Natural killer cell treated with Interleukin-12 subunit alpha and Interleukin-12 subunit beta and Interleukin-15 and Interleukin-18, amount 100 ng/mL, for 72 hours (primary cell): ENCODE measurements around the gene HOXD4. TPM values are rescaled to one million over a fixed set of nuclear protein-coding genes. Genes with fewer than 3 reads are reported as not detected.

Experiments used
- ATAC-seq, 2 donors: fragments of 150-1000 bp; cut with Tn5 transposase in 1 of 2; sonication (Bioruptor Pico), chemical (Tn5 transposase) in 1 of 2; 2 replicates each; pipeline ENCODE4 v1.10.0; 2021
- DNase-seq: peaks from one replicate; pipeline ENCODE4 v3.0.0; 2022; ENCODE audit warnings: low spot score
- H3K27ac Mint-ChIP-seq, 2 donors: 1 replicate in 1 of 2; 2 replicates in 1 of 2; pipeline ENCODE4 v1.8.0; 2022; ENCODE audit warnings: mixed read lengths in 2 of 2, mild to moderate bottlenecking in 1 of 2, moderate library complexity in 1 of 2
- H3K27me3 Mint-ChIP-seq, 2 donors: 1 replicate in 1 of 2; 2 replicates in 1 of 2; pipeline ENCODE4 v1.8.0; 2022; ENCODE audit warnings: mixed read lengths in 2 of 2
- H3K36me3 Mint-ChIP-seq: one replicate; pipeline ENCODE4 v1.8.0; 2022; ENCODE audit warnings: mixed read lengths
- H3K4me1 Mint-ChIP-seq, 2 donors: 1 replicate in 1 of 2; 2 replicates in 1 of 2; pipeline ENCODE4 v1.8.0; 2022; ENCODE audit warnings: low read depth in 2 of 2, mixed read lengths in 2 of 2, mild to moderate bottlenecking in 1 of 2
- H3K4me3 Mint-ChIP-seq: one replicate; pipeline ENCODE4 v1.8.0; 2022; ENCODE audit warnings: mixed read lengths
- H3K9me3 Mint-ChIP-seq: 2 replicates; pipeline ENCODE4 v1.8.0; 2022; ENCODE audit warnings: mixed read lengths
- total RNA-seq, 2 donors: library from RNA; stranded (reverse); gene quantifications; one replicate each; pipeline ENCODE4 v1.2.3, GENCODE V29; 2022

HOXD4 gene
- total RNA-seq, 2 donors from 2014 or later = not detected

GRCh38 chr2:176127774-176128072 lies 23.6 kb upstream of the HOXD4 start:
- Mint-ChIP-seq H3K9me3 (no peaks in the 10 kb centered on the region), H3K36me3 (peaks cover 12% of the 10 kb centered on the region), H3K27me3 (peaks cover 60 to 77% of the 10 kb centered on the region in 2 donors), H3K4me1 (peaks cover 19 to 29% of the 10 kb centered on the region in 2 donors), H3K27ac (peak overlapping the region in 1 of 2 donors; percentile 38), H3K4me3 (no peak overlapping the region)
- no peak for DNase-seq
- no peak for ATAC-seq

- peaks cover 19 to 31% of the 10 kb centered on the region in 2 donors for H3K4me1 Mint-ChIP-seq
- no peak for ATAC-seq
- H3K4me3 Mint-ChIP-seq = peak overlapping the region; percentile 51
Observed at GRCh38 chr2:176128172-176128981, 23.0 kb upstream of the HOXD4 start.

GRCh38 chr2:176128982-176129796 lies 22.2 kb upstream of the HOXD4 start, which contains the start of gene HOXD8:
TSS of gene HOXD8 (plus strand) at chr2:176129705. CDS start at chr2:176130367, 662 bp downstream.
- H3K36me3 Mint-ChIP-seq = peaks cover 16% of the 10 kb centered on the region
- no peaks in the 10 kb centered on the region for H3K9me3 Mint-ChIP-seq

More at GRCh38 chr2:176128172-176128981, 23.0 kb upstream of the HOXD4 start:
- peak overlapping the region in 1 of 2 donors; percentile 38 for H3K27ac Mint-ChIP-seq
- no peaks in the 10 kb centered on the region for H3K9me3 Mint-ChIP-seq
- peaks cover 12% of the 10 kb centered on the region for H3K36me3 Mint-ChIP-seq
- peaks cover 63 to 83% of the 10 kb centered on the region in 2 donors for H3K27me3 Mint-ChIP-seq
- no peak for DNase-seq

GRCh38 chr2:176129813-176130146 lies 21.6 kb upstream of the HOXD4 start:
- H3K4me3 Mint-ChIP-seq = no peak overlapping the region
- ATAC-seq (no peak), DNase-seq (no peak)
- peaks cover 18% of the 10 kb centered on the region for H3K36me3 Mint-ChIP-seq
- H3K4me1 Mint-ChIP-seq = peaks cover 19 to 27% of the 10 kb centered on the region in 2 donors
- H3K9me3 Mint-ChIP-seq = no peaks in the 10 kb centered on the region
- H3K27me3 Mint-ChIP-seq = peaks cover 61 to 83% of the 10 kb centered on the region in 2 donors
- no peak overlapping the region for H3K27ac Mint-ChIP-seq

More at GRCh38 chr2:176128982-176129796, 22.2 kb upstream of the HOXD4 start, which contains the start of gene HOXD8:
- Mint-ChIP-seq H3K27ac (peak within 1 kb of the TSS in 1 of 2 donors; percentile 38), H3K4me3 (peak within 1 kb of the TSS; percentile 51), H3K27me3 (peaks cover 62 to 83% of the 10 kb centered on the region in 2 donors), H3K4me1 (peaks cover 19 to 27% of the 10 kb centered on the region in 2 donors)
- no peak for DNase-seq
- ATAC-seq = peak in 1 of 2 donors; percentile 52

- Mint-ChIP-seq H3K4me1 (peaks cover 22 to 28% of the 10 kb centered on the region in 2 donors), H3K27me3 (peaks cover 62 to 85% of the 10 kb centered on the region in 2 donors), H3K9me3 (no peaks in the 10 kb centered on the region), H3K27ac (no peak overlapping the region), H3K4me3 (peak overlapping the region; percentile 81), H3K36me3 (peaks cover 20% of the 10 kb centered on the region)
- no peak for DNase-seq
- peak; percentile 63 to 64 for ATAC-seq
Observed at GRCh38 chr2:176130147-176130956, 21.0 kb upstream of the HOXD4 start.

GRCh38 chr2:176130957-176131847 lies 20.1 kb upstream of the HOXD4 start:
- Mint-ChIP-seq H3K36me3 (peaks cover 25% of the 10 kb centered on the region), H3K27me3 (peaks cover 62 to 85% of the 10 kb centered on the region in 2 donors), H3K4me1 (peaks cover 29 to 33% of the 10 kb centered on the region in 2 donors), H3K27ac (no peak overlapping the region), H3K4me3 (peak overlapping the region; percentile 81), H3K9me3 (no peaks in the 10 kb centered on the region)
- DNase-seq (no peak), ATAC-seq (no peak)

- peaks cover 25% of the 10 kb centered on the region for H3K36me3 Mint-ChIP-seq
- ATAC-seq = no peak
- no peak for DNase-seq
- H3K4me1 Mint-ChIP-seq = peaks cover 29 to 33% of the 10 kb centered on the region in 2 donors
- no peaks in the 10 kb centered on the region for H3K9me3 Mint-ChIP-seq
- H3K27ac Mint-ChIP-seq = no peak overlapping the region
- H3K4me3 Mint-ChIP-seq = peak overlapping the region; percentile 81
- H3K27me3 Mint-ChIP-seq = peaks cover 61 to 83% of the 10 kb centered on the region in 2 donors
Observed at GRCh38 chr2:176131848-176132158, 19.5 kb upstream of the HOXD4 start.

GRCh38 chr2:176132205-176133171 lies 18.9 kb upstream of the HOXD4 start:
- no peak overlapping the region for H3K27ac Mint-ChIP-seq
- no peak for ATAC-seq
- no peak for DNase-seq
- no peaks in the 10 kb centered on the region for H3K9me3 Mint-ChIP-seq
- H3K27me3 Mint-ChIP-seq = peaks cover 61 to 81% of the 10 kb centered on the region in 2 donors
- peak overlapping the region; percentile 81 for H3K4me3 Mint-ChIP-seq
- peaks cover 29 to 33% of the 10 kb centered on the region in 2 donors for H3K4me1 Mint-ChIP-seq
- peaks cover 27% of the 10 kb centered on the region for H3K36me3 Mint-ChIP-seq

- H3K4me3 Mint-ChIP-seq = no peak overlapping the region
Observed at GRCh38 chr2:176133389-176133788, 18.0 kb upstream of the HOXD4 start.

GRCh38 chr2:176134035-176134434 lies 17.3 kb upstream of the HOXD4 start:
- Mint-ChIP-seq H3K4me1 (peaks cover 30% of the 10 kb centered on the region in 2 donors), H3K27ac (no peak overlapping the region), H3K9me3 (no peaks in the 10 kb centered on the region), H3K36me3 (peaks cover 32% of the 10 kb centered on the region), H3K27me3 (peaks cover 62 to 81% of the 10 kb centered on the region in 2 donors), H3K4me3 (no peak overlapping the region)
- no peak for DNase-seq
- ATAC-seq = no peak

More at GRCh38 chr2:176133389-176133788, 18.0 kb upstream of the HOXD4 start:
- Mint-ChIP-seq H3K27me3 (peaks cover 61 to 81% of the 10 kb centered on the region in 2 donors), H3K27ac (no peak overlapping the region), H3K36me3 (peaks cover 28% of the 10 kb centered on the region), H3K4me1 (peaks cover 27 to 30% of the 10 kb centered on the region in 2 donors), H3K9me3 (no peaks in the 10 kb centered on the region)
- no peak for ATAC-seq
- no peak for DNase-seq

- Mint-ChIP-seq H3K27ac (no peak overlapping the region), H3K36me3 (peaks cover 35% of the 10 kb centered on the region), H3K4me3 (peak overlapping the region; percentile 24), H3K4me1 (peaks cover 33 to 34% of the 10 kb centered on the region in 2 donors), H3K9me3 (peaks cover 4% of the 10 kb centered on the region), H3K27me3 (peaks cover 67 to 89% of the 10 kb centered on the region in 2 donors)
- DNase-seq (no peak), ATAC-seq (no peak)
Observed at GRCh38 chr2:176135035-176135440, 16.3 kb upstream of the HOXD4 start.
